ENCODE results near the gene IL4I1. TPM values are rescaled to one million over a fixed set of nuclear protein-coding genes. Genes with fewer than 3 reads are reported as not detected.

The IL4I1 gene
- total RNA-seq, 1 experiment from 2014 or later = 0.61 TPM

DNA sequence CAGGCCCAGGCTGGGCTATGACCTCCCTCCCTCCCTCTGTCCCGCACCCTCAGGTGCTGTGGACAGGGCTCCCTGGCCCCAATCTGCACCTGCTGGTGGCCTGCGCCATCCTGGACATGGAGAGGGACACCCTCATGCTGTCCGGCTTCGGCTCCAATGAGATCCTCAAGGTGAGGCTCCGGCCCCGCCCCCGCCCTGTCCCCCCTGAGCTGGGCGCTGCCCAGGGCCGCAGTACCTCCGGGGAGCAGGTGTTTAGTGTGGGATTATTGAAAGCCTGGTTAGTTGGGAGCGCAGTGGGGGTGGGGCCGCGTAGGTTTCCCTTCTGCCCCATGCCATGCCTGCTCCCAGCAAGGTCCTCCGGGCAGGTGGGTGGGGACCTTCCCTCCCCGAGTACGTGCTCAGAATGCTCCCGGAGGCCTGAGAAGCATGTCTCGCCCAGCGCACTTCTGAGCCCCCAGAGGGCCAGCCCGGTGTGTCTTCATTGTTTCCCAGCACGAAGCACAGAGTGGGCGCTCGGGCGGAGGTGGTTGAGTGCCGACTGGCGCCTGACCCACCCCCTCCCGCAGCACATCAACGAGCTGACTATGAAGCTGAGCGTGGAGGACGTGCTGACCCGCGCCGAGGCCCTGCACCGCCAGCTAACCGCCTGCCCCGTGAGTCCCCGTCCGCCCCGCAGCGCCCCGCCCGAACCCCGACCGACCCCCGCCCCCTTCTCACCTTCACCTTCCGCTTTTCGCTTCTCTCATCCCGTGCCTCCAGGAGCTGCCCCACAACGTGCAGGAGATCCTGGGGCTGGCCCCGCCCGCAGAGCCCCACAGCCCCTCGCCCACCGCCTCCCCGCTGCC is 8.8 kb downstream of the IL4I1 start:
- peaks cover 0 to 11% of the 10 kb centered on the region in 2 experiments; a peak in 1 of 5 replicates for H3K9me3 Mint-ChIP-seq
- no peak overlapping the region for H3K56ac ChIP-seq (ENCODE audit: insufficient read length, low read depth, low read length)
- H3T11ph ChIP-seq (ENCODE audit: low read length) = no peak overlapping the region
- H3K27ac ChIP-seq (ENCODE audit: insufficient read length, low read depth, low read length) = no peak overlapping the region
- no peak overlapping the region for H2BK120ac ChIP-seq (ENCODE audit: low read depth, low read length, poor library complexity, severe bottlenecking)
- no peak overlapping the region for H3K14ac ChIP-seq (ENCODE audit: insufficient read depth, low read length)
- no peak for DNase-seq
- H2AFZ ChIP-seq (ENCODE audit: low read length) = no peak overlapping the region
- no peaks in the 10 kb centered on the region for H3K4me1 ChIP-seq (ENCODE audit: insufficient read depth, low read length)
- H3K23ac ChIP-seq (ENCODE audit: insufficient read length, low read depth, low read length) = no peak overlapping the region
- TF ChIP-seq, protein P1, sequence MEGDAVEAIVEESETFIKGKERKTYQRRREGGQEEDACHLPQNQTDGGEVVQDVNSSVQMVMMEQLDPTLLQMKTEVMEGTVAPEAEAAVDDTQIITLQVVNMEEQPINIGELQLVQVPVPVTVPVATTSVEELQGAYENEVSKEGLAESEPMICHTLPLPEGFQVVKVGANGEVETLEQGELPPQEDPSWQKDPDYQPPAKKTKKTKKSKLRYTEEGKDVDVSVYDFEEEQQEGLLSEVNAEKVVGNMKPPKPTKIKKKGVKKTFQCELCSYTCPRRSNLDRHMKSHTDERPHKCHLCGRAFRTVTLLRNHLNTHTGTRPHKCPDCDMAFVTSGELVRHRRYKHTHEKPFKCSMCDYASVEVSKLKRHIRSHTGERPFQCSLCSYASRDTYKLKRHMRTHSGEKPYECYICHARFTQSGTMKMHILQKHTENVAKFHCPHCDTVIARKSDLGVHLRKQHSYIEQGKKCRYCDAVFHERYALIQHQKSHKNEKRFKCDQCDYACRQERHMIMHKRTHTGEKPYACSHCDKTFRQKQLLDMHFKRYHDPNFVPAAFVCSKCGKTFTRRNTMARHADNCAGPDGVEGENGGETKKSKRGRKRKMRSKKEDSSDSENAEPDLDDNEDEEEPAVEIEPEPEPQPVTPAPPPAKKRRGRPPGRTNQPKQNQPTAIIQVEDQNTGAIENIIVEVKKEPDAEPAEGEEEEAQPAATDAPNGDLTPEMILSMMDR (conservative IDR thresholded peaks at IDR 0.05) = no peak
- no peak overlapping the region for H3K27ac Mint-ChIP-seq
- peaks cover 3 to 20% of the 10 kb centered on the region in 2 experiments; a peak in 3 of 4 replicates for H3K4me1 Mint-ChIP-seq
- H3K36me3 Mint-ChIP-seq (ENCODE audit: insufficient read depth in 1 of 3, low read depth in 3 of 3) = peaks cover 32 to 43% (median 38%) of the 10 kb centered on the region in 3 experiments
- H2BK15ac ChIP-seq (ENCODE audit: low read depth, low read length) = no peak overlapping the region
- no peak overlapping the region for H3K9ac ChIP-seq (ENCODE audit: extremely low read depth, insufficient read length, low read length)
- H3K27me3 ChIP-seq (ENCODE audit: insufficient read depth, low read length) = no peaks in the 10 kb centered on the region; the same call in 1 of the 2 replicates
- no peak overlapping the region for H2BK20ac ChIP-seq (ENCODE audit: low read depth, low read length, poor library complexity, severe bottlenecking)
- no peak overlapping the region for H3K4me2 ChIP-seq (ENCODE audit: insufficient read depth, insufficient read length, low read length)
- H3K4ac ChIP-seq (ENCODE audit: low read depth, low read length) = no peak overlapping the region
- no peak overlapping the region for H4K5ac ChIP-seq (ENCODE audit: insufficient read length, low read depth, low read length)
- no peak overlapping the region for H3K4me3 Mint-ChIP-seq
- H3K23me2 ChIP-seq (ENCODE audit: insufficient read length, low read depth, low read length, poor library complexity, severe bottlenecking) = peaks cover 3% of the 10 kb centered on the region
- H3K9me3 ChIP-seq (ENCODE audit: control insufficient read depth, low read depth, low read length) = no peaks in the 10 kb centered on the region
- H4K91ac ChIP-seq (ENCODE audit: insufficient read length, low read depth, low read length) = no peak overlapping the region
- H3K79me1 ChIP-seq (ENCODE audit: insufficient read depth, low read depth, low read length, poor library complexity, severe bottlenecking) = no peaks in the 10 kb centered on the region
- no peak overlapping the region for H2BK12ac ChIP-seq (ENCODE audit: insufficient read length, low read depth, low read length)
- no peak overlapping the region for H2AK5ac ChIP-seq (ENCODE audit: insufficient read length, low read length)
- H3K79me2 ChIP-seq (ENCODE audit: insufficient read depth, low read length) = no peaks in the 10 kb centered on the region
- H3K27me3 Mint-ChIP-seq (ENCODE audit: low read depth) = peaks cover 23% of the 10 kb centered on the region
- no peak overlapping the region for H4K8ac ChIP-seq (replicated peaks; ENCODE audit: insufficient read length, low read depth, low read length)
- H4K20me1 ChIP-seq (ENCODE audit: control insufficient read depth, insufficient read depth, insufficient read length) = peaks cover 5% of the 10 kb centered on the region
- no CpG with 5 or more reads among the region's 54 CpGs for WGBS (ENCODE audit: extremely low coverage, insufficient read length, low lambda C conversion rate)
- no peak overlapping the region for H3K18ac ChIP-seq (ENCODE audit: insufficient read length, low read depth, low read length)
- H2BK5ac ChIP-seq (ENCODE audit: insufficient read length, low read length) = no peak overlapping the region

Measured in H9 (cell line).